GM18951 (cell line): ENCODE data around the gene BIK.
"Not testable (repeated sequence)": the region's sequence is repeated elsewhere in the genome, so short reads cannot be mapped to it uniquely, and the experiment has no call there.

Experiments
- POLR2A ChIP-seq: IDR thresholded peaks from 4 replicates; pipeline ENCODE4 v1.6.1; 2011; ENCODE audit warnings: mild to moderate bottlenecking; ENCODE audit not compliant: insufficient read length, insufficient read depth; ENCODE audit errors: extremely low read depth
- in situ Hi-C: fragments of 300-500 bp; cut with MboI; formaldehyde crosslinking; loops from one replicate; pipeline ENCODE4 v1.12.0; 2022; ENCODE audit warnings: low sequenced_read_pairs, mixed read lengths, inconsistent platforms; ENCODE audit not compliant: unreplicated experiment

The BIK gene

DNA sequence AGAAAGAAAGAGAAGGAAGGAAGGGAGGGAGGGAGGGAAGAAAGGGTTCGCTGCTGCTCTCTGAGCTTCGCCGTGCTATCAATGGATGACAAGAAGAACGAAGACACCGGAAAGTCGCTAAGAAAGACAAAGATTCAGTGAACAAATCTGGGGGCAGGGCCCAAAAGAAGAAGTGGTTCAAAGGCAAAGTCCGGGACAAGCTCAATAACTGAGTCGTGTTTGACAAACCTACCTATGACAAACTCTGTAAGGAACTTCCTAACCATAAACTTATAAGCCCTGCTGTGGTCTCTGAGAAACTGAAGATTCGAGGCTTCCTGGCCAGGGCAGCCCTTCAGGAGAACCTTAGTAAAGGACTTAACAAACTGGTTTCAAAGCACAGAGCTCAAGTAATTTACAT lies 18.5 kb upstream of the BIK start:
- in situ Hi-C loops = no loop called here
- no peak for TF ChIP-seq POLR2A

DNA sequence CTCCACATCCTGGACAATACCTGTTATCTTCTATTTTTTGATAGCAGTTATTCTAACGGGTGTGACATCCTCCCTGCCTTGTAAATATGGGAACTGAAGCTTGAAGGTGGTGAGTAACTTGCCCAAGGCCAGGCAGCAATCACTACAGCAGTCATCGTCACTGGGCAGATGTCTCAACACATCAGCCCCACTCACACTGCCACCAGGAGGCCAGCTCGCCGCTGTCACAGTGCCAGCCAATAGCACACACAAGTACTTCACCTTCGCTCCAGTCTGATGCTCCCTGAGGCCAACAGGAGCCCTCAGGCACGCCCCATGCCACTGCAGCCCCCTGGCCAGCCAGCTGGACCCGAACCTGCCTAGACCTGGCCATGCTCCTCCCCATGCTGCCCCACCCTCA lies 16.5 kb upstream of the BIK start:
- no peak for TF ChIP-seq POLR2A
- in situ Hi-C loops = no loop called here

DNA sequence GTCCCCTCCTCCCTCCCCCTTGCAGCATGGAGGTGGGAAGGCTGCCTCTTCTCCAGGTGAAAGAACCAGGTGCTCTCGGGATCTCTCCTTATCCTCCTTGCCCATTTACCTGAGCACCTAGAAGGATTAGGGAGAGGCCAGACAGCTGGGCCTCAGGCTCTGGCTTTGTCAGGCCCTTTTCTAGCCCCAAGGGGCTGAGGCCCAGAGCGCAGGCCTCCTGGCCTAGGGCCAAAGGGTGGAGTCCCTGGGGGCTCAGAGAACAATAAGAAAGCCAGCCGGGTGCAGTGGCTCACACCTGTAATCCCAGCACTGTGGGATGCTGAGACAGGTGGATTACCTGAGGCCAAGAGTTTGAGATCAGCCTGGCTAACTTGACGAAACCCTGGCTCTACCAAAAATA lies 16.0 kb upstream of the BIK start:
- in situ Hi-C loops = no loop called here
- TF ChIP-seq POLR2A = no peak

DNA sequence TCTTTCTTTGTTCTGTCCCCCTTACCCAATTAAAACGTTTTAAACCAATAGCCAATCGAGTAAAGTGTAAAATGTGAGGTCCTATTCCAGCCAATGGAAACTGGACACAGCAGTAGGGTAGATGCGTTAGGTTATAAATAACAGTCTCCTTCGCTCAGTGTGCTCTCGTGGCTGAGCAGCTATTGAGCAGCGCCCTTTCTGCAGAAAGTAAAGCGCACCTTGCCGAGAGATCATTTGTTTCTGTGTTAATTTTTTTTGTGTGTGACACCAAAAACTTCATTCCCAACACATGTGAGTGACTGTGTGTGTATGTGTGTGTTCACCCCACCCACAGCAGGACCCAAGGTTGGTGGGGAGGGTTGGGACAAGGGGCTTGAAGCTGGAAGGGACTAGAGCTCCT lies 14.1 kb upstream of the BIK start:
- TF ChIP-seq POLR2A = no peak
- in situ Hi-C loops = no loop called here

DNA sequence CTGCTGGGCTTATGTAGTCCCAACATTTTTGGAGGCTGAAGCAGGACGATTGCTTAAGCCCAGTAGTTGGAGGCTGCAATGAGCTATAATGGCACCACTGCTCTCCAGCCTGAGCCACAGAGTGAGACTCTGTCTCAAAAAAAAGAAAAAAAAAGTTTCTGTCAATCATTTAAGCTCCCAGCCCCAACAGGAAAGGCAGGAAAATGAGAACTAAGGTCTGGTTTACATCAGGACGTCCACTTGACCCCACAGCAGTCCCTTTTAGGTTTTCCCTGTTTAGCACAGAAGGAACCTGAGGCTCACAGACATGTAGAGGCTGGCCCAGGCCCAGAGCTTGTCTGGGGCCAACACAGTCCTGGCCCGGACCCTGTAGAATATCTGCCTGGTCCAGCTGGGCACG lies 12.2 kb upstream of the BIK start:
- in situ Hi-C loops = no loop called here
- TF ChIP-seq POLR2A = no peak

DNA sequence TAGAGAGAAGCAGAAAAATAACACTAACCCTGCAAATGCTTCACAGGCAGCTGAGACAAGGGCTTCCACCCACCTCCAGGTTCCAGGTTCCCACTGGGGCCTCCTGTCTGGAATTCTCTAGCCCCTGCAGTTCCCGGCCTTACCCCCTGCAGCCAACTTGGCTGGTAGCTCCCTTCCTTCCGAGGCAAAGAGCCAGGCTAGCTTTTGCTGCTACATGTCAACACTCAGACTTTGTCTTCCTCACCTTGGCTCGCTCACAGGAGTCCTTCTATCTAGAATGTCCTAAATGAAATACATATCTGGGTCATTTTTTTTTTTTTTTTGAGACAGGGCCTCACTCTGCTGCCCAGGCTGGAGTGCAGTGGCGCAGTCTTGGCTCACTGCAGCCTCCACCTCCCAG lies 11.5 kb upstream of the BIK start:
- TF ChIP-seq POLR2A = no peak
- in situ Hi-C loops = no loop called here

DNA sequence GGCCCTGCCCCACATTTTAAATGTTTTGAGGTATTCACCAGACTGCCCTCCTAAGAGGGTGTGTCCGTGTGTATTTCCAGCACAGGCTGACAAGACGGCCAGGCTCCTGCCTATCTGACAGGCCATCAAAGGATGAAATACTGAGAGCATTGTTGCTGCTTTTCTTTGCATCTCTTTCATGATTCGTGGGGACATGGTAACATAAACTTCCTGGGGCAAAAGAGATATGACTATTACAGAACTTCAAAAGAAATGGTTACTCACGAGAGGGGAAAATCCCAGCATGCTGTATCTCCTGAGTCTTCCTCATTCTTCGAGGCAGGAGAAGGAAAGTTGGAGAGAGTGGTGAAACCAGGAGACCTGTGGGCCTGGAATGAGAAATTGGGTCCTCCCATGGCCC lies 10.3 kb upstream of the BIK start:
- in situ Hi-C loops = no loop called here
- TF ChIP-seq POLR2A = no peak

DNA sequence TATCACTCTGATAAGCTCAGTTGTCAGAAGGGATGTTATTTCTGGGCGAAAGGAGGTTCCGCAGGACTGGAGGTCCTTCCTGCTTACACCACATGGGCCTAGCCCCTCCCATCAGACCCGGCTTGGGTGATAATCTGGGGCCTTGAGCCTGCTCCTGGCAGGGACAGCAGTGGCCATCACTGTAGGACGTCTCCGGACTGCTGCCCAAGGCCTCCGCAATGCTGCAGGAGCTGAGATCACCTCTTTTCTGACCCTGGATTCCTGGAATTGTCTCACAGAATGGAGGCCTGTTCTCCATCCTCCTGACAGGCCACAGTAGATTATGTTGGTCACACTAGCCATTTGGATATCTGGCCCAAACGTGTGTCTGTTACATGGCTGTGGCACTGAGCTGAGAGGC lies 9.2 kb upstream of the BIK start:
- in situ Hi-C loops = no loop called here
- no peak for TF ChIP-seq POLR2A

DNA sequence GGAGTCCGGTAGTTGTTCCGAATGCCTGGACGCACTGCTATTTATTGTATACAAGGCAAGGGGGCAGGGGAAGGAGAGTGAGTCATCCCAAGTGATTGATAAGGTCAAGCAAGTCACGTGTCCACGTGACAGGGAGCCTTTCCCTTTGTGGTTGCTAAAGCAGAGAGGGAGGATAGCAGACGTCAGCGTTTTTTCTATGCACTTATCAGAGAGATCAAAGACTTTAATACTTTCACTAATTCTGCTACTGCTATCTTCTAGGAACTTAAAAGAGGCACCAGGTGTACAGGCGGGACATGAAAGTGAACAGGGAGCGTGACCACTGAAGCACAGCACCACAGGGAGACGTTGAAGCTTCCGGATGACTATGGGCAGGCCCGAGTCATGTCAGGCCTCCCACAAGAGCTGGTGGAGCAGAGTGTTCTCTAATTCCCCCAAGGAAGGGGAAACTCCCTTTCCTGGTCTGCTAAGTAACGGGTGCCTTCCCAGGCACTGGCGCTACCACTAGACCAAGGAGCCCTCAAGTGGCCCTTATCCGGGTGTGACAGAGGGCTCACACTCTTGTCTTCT lies 6.4 kb upstream of the BIK start:
- in situ Hi-C loops = not testable (repeated sequence)

DNA sequence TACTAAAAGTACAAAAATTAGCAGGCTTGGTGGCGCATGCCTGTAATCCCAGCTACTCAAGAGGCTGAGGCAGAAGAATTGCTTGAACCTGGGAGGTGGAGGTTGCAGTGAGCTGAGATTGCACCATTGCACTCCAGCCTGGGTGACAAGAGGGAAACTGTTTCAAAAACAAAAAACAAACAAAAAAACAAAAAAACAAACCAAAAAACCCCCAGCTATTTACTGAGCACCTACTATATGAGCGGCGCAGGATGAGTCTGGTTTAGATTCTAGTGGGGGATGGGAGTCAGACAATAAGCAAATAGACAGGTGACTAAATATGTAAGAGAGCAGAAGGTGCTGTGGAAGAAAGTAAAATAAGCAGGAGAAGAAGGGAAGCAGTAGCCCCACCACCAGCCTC lies 5.6 kb upstream of the BIK start:
- in situ Hi-C loops = not testable (repeated sequence)

DNA sequence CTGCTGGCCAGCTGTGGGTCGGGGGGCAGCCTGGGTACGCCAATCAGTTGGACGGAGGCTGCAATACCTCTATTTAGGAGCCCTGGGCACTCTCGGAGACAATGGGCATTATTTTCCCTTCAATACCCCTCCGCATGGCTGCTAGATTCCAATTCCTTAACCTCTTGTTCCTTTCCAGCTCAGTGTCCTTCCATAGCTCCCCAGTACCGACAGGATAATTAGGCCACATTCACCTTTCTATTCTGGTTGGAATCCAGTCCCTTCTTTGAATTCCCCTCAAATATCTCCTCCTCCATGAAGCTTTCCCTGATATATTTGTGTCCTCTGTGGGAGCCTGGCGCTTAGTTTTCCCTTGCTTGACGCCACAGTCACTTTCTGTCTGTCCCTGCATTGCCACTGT lies 4.2 kb upstream of the BIK start:
- in situ Hi-C loops = no loop called here
- TF ChIP-seq POLR2A = no peak

DNA sequence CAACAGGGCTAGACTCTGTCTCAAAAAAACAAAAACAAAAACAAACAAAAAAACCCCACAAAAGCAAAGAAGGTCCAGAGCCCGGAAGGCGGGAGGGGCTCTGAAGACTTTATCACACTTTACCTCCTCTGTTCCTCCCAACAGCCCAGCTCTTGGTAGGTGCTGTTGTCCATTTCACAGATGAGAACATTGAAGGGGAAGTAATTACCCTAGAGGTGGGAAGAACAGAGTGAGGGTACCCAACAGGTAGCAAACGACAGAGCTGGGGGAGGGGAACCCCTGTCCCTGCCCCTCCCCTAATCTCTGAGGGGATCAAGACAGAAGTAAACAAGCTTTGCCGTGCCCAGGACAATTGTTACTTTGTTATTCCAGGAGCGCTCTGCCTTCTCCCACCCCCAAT lies 1.0 kb upstream of the BIK start:
- in situ Hi-C loops = no loop called here
- TF ChIP-seq POLR2A = no peak

DNA sequence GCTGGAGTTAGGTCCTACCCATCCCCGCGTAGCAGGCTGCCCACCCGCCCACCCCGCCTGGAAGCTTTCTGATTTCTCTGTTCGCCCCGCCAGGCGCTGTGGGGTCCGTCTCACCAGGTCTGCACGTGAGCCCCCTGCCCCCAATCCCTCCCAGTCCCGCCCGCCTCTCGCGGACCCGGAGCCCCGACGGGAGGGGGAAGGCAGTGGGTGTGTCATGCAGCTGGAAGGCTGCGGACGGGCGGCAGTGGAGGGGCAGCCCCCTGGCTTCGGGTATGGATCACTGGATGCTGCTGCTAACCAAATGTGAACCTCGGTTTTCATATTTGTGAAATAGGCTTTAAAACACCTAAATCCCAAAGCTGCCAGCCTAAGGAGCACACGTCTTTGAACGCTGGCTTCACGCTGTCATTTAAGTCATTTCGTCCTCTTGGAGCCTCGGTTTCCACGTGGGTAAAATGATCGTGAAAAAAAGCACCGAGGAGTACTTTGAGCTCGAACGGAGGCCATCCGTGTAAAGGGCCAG lies 568 bp upstream of the BIK start:
- no peak for TF ChIP-seq POLR2A
- in situ Hi-C loops = no loop called here

DNA sequence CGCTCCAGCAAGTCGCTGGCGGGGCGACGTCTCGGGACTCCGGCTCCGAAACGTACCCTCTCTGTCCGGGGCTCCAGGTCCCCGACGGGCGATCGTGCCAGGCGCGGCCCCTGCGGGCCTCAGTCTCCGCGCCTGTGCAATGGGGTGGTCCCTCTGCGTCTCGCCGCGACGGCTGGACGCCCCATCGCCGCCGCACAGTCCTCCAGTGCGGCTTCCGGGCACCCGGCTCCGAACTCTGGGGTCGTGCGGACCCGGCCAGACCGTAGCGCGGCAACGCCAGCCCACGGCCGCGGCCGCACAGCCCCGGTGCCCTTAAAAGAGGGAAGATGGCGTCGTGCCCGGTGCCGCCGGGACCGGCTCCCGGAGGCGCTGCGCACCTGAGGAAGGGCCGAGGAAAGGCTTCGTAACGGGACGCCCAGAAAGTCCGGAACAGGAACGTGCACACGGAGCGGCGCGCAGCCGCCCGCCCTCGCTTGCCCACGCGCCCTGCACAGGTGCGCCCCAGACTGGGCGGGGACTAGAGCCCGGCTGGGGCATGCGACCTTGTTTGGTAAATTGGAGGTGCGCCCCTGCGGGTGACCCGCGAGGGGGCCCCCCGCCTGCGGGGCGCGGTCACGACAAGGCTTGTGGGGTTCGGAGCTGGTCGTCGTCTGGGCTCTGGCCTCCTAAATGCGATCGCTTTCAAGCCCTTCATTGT lies 525 bp downstream of the BIK start:
- in situ Hi-C loops = no loop called here
- TF ChIP-seq POLR2A = no peak
